ENCODE measurements around the gene KATNB1. TPM values are rescaled to one million over a fixed set of nuclear protein-coding genes. Genes with fewer than 3 reads are reported as not detected.

Gene KATNB1
- total and polyA plus RNA-seq, 7 experiments from 2014 or later: 20.4 to 32.9 (median 26.0) TPM

- Mint-ChIP-seq H3K9me3 (no peaks in the 10 kb centered on the region), H3K4me1 (no peaks in the 10 kb centered on the region), H3K27ac (no peak overlapping the region), H3K4me3 (no peak overlapping the region), H3K36me3 (no peaks in the 10 kb centered on the region), H3K27me3 (no peaks in the 10 kb centered on the region)
- Histone ChIP-seq H3K9me3 (ENCODE audit: control insufficient read depth in 2 of 3, low read length in 3 of 3) (no peaks in the 10 kb centered on the region), H3K27me3 (ENCODE audit: control insufficient read depth in 2 of 2, insufficient read depth in 2 of 2, low read length in 2 of 2) (no peaks in the 10 kb centered on the region), H3K36me3 (ENCODE audit: control insufficient read depth in 2 of 3, insufficient read depth in 3 of 3, low read length in 3 of 3) (no peaks in the 10 kb centered on the region), H3K27ac (ENCODE audit: low read depth, low read length) (no peak overlapping the region), H3K4me3 (ENCODE audit: low read length) (no peak overlapping the region), H3K4me1 (ENCODE audit: control insufficient read depth in 2 of 2, insufficient read depth in 2 of 2, low read length in 2 of 2) (no peaks in the 10 kb centered on the region)
- ATAC-seq: no peak
- no peak for DNase-seq
- CTCF ChIA-PET: no interaction called here
- POLR2A ChIA-PET: no interaction called here
- intact Hi-C loops (cut with micrococcal nuclease): no loop called here
Observed at GRCh38 chr16:57723170-57723569, 12.4 kb upstream of the KATNB1 start.

GRCh38 chr16:57724531-57724930 is 11.0 kb upstream of the KATNB1 start:
- H3K4me1 ChIP-seq (ENCODE audit: control insufficient read depth in 2 of 2, insufficient read depth in 2 of 2, low read length in 2 of 2): no peaks in the 10 kb centered on the region
- no peak overlapping the region for H3K27ac ChIP-seq (ENCODE audit: low read depth, low read length)
- intact Hi-C loops (cut with micrococcal nuclease): no loop called here
- ChIA-PET POLR2A (interaction anchor here (1.5 kb wide), 1 partner anchor 11 kb away, joined by 4 read pairs; no protein-coding TSS in a partner anchor), CTCF (no interaction called here)
- Mint-ChIP-seq H3K4me1 (no peaks in the 10 kb centered on the region), H3K27me3 (no peaks in the 10 kb centered on the region), H3K27ac (no peak overlapping the region), H3K36me3 (no peaks in the 10 kb centered on the region), H3K4me3 (no peak overlapping the region), H3K9me3 (peaks cover 0 to 5% (median 0%) of the 10 kb centered on the region in 11 donors)
- no peak for ATAC-seq
- no peaks in the 10 kb centered on the region for H3K36me3 ChIP-seq (ENCODE audit: control insufficient read depth in 2 of 3, insufficient read depth in 3 of 3, low read length in 3 of 3)
- H3K27me3 ChIP-seq (ENCODE audit: control insufficient read depth in 2 of 2, insufficient read depth in 2 of 2, low read length in 2 of 2): no peaks in the 10 kb centered on the region
- no peak overlapping the region for H3K4me3 ChIP-seq (ENCODE audit: low read length)
- DNase-seq: no peak
- H3K9me3 ChIP-seq (ENCODE audit: control insufficient read depth in 2 of 3, low read length in 3 of 3): no peaks in the 10 kb centered on the region

DNA sequence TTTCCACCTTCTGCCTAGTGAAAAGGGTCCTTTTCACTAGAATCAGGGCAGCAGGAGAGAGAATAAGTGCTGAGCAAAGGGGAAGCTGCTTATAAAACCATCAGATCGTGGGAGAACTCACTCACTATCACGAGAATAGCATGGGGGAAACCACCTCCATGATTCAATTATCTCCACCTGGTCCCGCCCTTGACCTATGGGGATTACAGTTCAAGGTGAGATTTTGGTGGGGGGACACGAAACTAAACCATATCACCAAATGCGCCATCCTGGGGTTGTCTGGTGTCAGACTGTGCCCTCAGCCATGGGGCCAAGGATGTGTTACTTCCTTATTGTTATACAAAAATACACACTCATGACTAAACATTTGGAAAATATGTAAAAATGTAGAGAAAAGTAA is 10.4 kb upstream of the KATNB1 start:
- intact Hi-C loops (cut with micrococcal nuclease): no loop called here
- peak overlapping the region in 1 of 9 donors; percentile 56 for H3K27ac Mint-ChIP-seq
- no peaks in the 10 kb centered on the region for H3K27me3 ChIP-seq (ENCODE audit: control insufficient read depth in 2 of 2, insufficient read depth in 2 of 2, low read length in 2 of 2)
- no peaks in the 10 kb centered on the region for H3K36me3 Mint-ChIP-seq
- peaks cover 0 to 8% (median 0%) of the 10 kb centered on the region in 11 donors for H3K9me3 Mint-ChIP-seq
- no peak overlapping the region for H3K27ac ChIP-seq (ENCODE audit: low read depth, low read length)
- H3K4me1 ChIP-seq (ENCODE audit: control insufficient read depth in 2 of 2, insufficient read depth in 2 of 2, low read length in 2 of 2): no peaks in the 10 kb centered on the region
- CTCF ChIA-PET: no interaction called here
- H3K4me3 ChIP-seq (ENCODE audit: low read length): no peak overlapping the region
- H3K36me3 ChIP-seq (ENCODE audit: control insufficient read depth in 2 of 3, insufficient read depth in 3 of 3, low read length in 3 of 3): no peaks in the 10 kb centered on the region
- no peaks in the 10 kb centered on the region for H3K4me1 Mint-ChIP-seq
- H3K4me3 Mint-ChIP-seq: no peak overlapping the region
- no peaks in the 10 kb centered on the region for H3K27me3 Mint-ChIP-seq
- POLR2A ChIA-PET: interaction anchor here (1.5 kb wide), 1 partner anchor 10 kb away, joined by 4 read pairs; no protein-coding TSS in a partner anchor
- no peaks in the 10 kb centered on the region for H3K9me3 ChIP-seq (ENCODE audit: control insufficient read depth in 2 of 3, low read length in 3 of 3)
- no peak for DNase-seq
- ATAC-seq: no peak

- ATAC-seq (no peak), DNase-seq (no peak)
- H3K27ac ChIP-seq (ENCODE audit: low read depth, low read length): no peak overlapping the region
- no peaks in the 10 kb centered on the region for H3K4me1 ChIP-seq (ENCODE audit: control insufficient read depth in 2 of 2, insufficient read depth in 2 of 2, low read length in 2 of 2)
- Mint-ChIP-seq H3K36me3 (no peaks in the 10 kb centered on the region), H3K9me3 (peaks cover 0 to 10% (median 0%) of the 10 kb centered on the region in 11 donors), H3K4me3 (no peak overlapping the region), H3K27ac (no peak overlapping the region), H3K4me1 (no peaks in the 10 kb centered on the region), H3K27me3 (no peaks in the 10 kb centered on the region)
- POLR2A ChIA-PET: interaction anchor here (1.5 kb wide), 1 partner anchor 10 kb away, joined by 4 read pairs; no protein-coding TSS in a partner anchor
- CTCF ChIA-PET: no interaction called here
- no peaks in the 10 kb centered on the region for H3K9me3 ChIP-seq (ENCODE audit: control insufficient read depth in 2 of 3, low read length in 3 of 3)
- no peaks in the 10 kb centered on the region for H3K27me3 ChIP-seq (ENCODE audit: control insufficient read depth in 2 of 2, insufficient read depth in 2 of 2, low read length in 2 of 2)
- no peaks in the 10 kb centered on the region for H3K36me3 ChIP-seq (ENCODE audit: control insufficient read depth in 2 of 3, insufficient read depth in 3 of 3, low read length in 3 of 3)
- intact Hi-C loops (cut with micrococcal nuclease): no loop called here
- H3K4me3 ChIP-seq (ENCODE audit: low read length): no peak overlapping the region
Observed at GRCh38 chr16:57725554-57725953, 10.0 kb upstream of the KATNB1 start.

- H3K36me3 Mint-ChIP-seq: no peaks in the 10 kb centered on the region
- H3K4me1 Mint-ChIP-seq: no peaks in the 10 kb centered on the region
- intact Hi-C loops (cut with micrococcal nuclease): no loop called here
- ChIA-PET POLR2A (interaction anchor here (1.5 kb wide), 1 partner anchor 9 kb away, joined by 4 read pairs; no protein-coding TSS in a partner anchor), CTCF (interaction anchor here (0.6 kb wide), 1 partner anchor 8 kb away, joined by 3 read pairs; no protein-coding TSS in a partner anchor)
- H3K4me3 Mint-ChIP-seq: no peak overlapping the region
- H3K27ac Mint-ChIP-seq: no peak overlapping the region
- no peak overlapping the region for H3K27ac ChIP-seq (ENCODE audit: low read depth, low read length)
- no peaks in the 10 kb centered on the region for H3K27me3 ChIP-seq (ENCODE audit: control insufficient read depth in 2 of 2, insufficient read depth in 2 of 2, low read length in 2 of 2)
- no peaks in the 10 kb centered on the region for H3K4me1 ChIP-seq (ENCODE audit: control insufficient read depth in 2 of 2, insufficient read depth in 2 of 2, low read length in 2 of 2)
- H3K36me3 ChIP-seq (ENCODE audit: control insufficient read depth in 2 of 3, insufficient read depth in 3 of 3, low read length in 3 of 3): no peaks in the 10 kb centered on the region
- H3K27me3 Mint-ChIP-seq: no peaks in the 10 kb centered on the region
- no peak for ATAC-seq
- no peak for DNase-seq
- no peak overlapping the region for H3K4me3 ChIP-seq (ENCODE audit: low read length)
- peaks cover 0 to 10% (median 0%) of the 10 kb centered on the region in 11 donors for H3K9me3 Mint-ChIP-seq
- H3K9me3 ChIP-seq (ENCODE audit: control insufficient read depth in 2 of 3, low read length in 3 of 3): no peaks in the 10 kb centered on the region
Observed at GRCh38 chr16:57725976-57726375, 9.6 kb upstream of the KATNB1 start.

GRCh38 chr16:57726433-57726947 is 9.1 kb upstream of the KATNB1 start:
- CTCF ChIA-PET: interaction anchor here (0.6 kb wide), 1 partner anchor 8 kb away, joined by 3 read pairs; no protein-coding TSS in a partner anchor
- H3K27me3 ChIP-seq (ENCODE audit: control insufficient read depth in 2 of 2, insufficient read depth in 2 of 2, low read length in 2 of 2): no peaks in the 10 kb centered on the region
- H3K36me3 ChIP-seq (ENCODE audit: control insufficient read depth in 2 of 3, insufficient read depth in 3 of 3, low read length in 3 of 3): no peaks in the 10 kb centered on the region
- Mint-ChIP-seq H3K27ac (no peak overlapping the region), H3K9me3 (peaks cover 0 to 14% (median 0%) of the 10 kb centered on the region in 11 donors), H3K4me3 (no peak overlapping the region), H3K4me1 (no peaks in the 10 kb centered on the region), H3K36me3 (no peaks in the 10 kb centered on the region), H3K27me3 (no peaks in the 10 kb centered on the region)
- POLR2A ChIA-PET: no interaction called here
- H3K27ac ChIP-seq (ENCODE audit: low read depth, low read length): no peak overlapping the region
- DNase-seq (no peak), ATAC-seq (no peak)
- no peaks in the 10 kb centered on the region for H3K4me1 ChIP-seq (ENCODE audit: control insufficient read depth in 2 of 2, insufficient read depth in 2 of 2, low read length in 2 of 2)
- intact Hi-C loops (cut with micrococcal nuclease): no loop called here
- H3K4me3 ChIP-seq (ENCODE audit: low read length): no peak overlapping the region
- no peaks in the 10 kb centered on the region for H3K9me3 ChIP-seq (ENCODE audit: control insufficient read depth in 2 of 3, low read length in 3 of 3)

- Histone ChIP-seq H3K36me3 (ENCODE audit: control insufficient read depth in 2 of 3, insufficient read depth in 3 of 3, low read length in 3 of 3) (no peaks in the 10 kb centered on the region), H3K27me3 (ENCODE audit: control insufficient read depth in 2 of 2, insufficient read depth in 2 of 2, low read length in 2 of 2) (no peaks in the 10 kb centered on the region), H3K4me3 (ENCODE audit: low read length) (no peak overlapping the region), H3K4me1 (ENCODE audit: control insufficient read depth in 2 of 2, insufficient read depth in 2 of 2, low read length in 2 of 2) (no peaks in the 10 kb centered on the region), H3K9me3 (ENCODE audit: control insufficient read depth in 2 of 3, low read length in 3 of 3) (no peaks in the 10 kb centered on the region), H3K27ac (ENCODE audit: low read depth, low read length) (no peak overlapping the region)
- DNase-seq (no peak), ATAC-seq (no peak)
- Mint-ChIP-seq H3K27ac (no peak overlapping the region), H3K9me3 (peaks cover 0 to 18% (median 2%) of the 10 kb centered on the region in 11 donors), H3K4me3 (no peak overlapping the region), H3K4me1 (no peaks in the 10 kb centered on the region), H3K27me3 (no peaks in the 10 kb centered on the region), H3K36me3 (peaks cover 0 to 2% (median 2%) of the 10 kb centered on the region in 5 donors)
- ChIA-PET CTCF (no interaction called here), POLR2A (no interaction called here)
- intact Hi-C loops (cut with micrococcal nuclease): no loop called here
Observed at GRCh38 chr16:57727610-57728009, 8.0 kb upstream of the KATNB1 start.

Measured in naive thymus-derived CD4-positive, alpha-beta T cell (primary cell).